Mucosa of descending colon (tissue), 3 donors: Measurements from ENCODE around the gene SAE1. TPM values are rescaled to one million over a fixed set of nuclear protein-coding genes. Genes with fewer than 3 reads are reported as not detected.

Source experiments
- ATAC-seq: fragments of 200-7000 bp; cut with Tn5 transposase; one replicate; pipeline ENCODE4 v1.9.1; 2020; ENCODE audit warnings: mild to moderate bottlenecking, moderate library complexity
- DNase-seq, 3 donors: peaks; one replicate each; pipeline ENCODE4 v3.0.0-alpha.2; 2020
- H3K36me3 ChIP-seq: fragments of 200-600 bp; one replicate; pipeline ENCODE4 v1.8.0; 2021; ENCODE audit warnings: low read depth, mild to moderate bottlenecking
- H3K4me1 ChIP-seq: fragments of 200-600 bp; one replicate; pipeline ENCODE4 v1.8.0; 2021; ENCODE audit warnings: low read depth, mild to moderate bottlenecking
- H3K4me3 ChIP-seq: fragments of 200-600 bp; one replicate; pipeline ENCODE4 v1.8.0; 2021; ENCODE audit warnings: mild to moderate bottlenecking
- H3K9me3 ChIP-seq: fragments of 200-600 bp; one replicate; pipeline ENCODE4 v1.8.0; 2021; ENCODE audit warnings: mild to moderate bottlenecking
- CTCF ChIP-seq: fragments of 200-600 bp; IDR thresholded peaks from one replicate; pipeline ENCODE4 v1.8.0; 2022; ENCODE audit warnings: antibody characterized with exemption, mild to moderate bottlenecking
- intact Hi-C, 2 donors: fragments of 100-400 bp; cut with DNase I in 1 of 2; cut with micrococcal nuclease in 1 of 2; formaldehyde crosslinking; loops; one replicate each; pipeline versions ENCODE4 v1.11.0 to v1.11.1; 2022; cut with DNase I, micrococcal nuclease
- total RNA-seq, 3 donors: library from RNA; stranded (reverse); fragmentation: NEBNext Ultra II Directional in 2 of 3; extraction: Animal tissue kit (Norgen Biotek cat#: 25700) in 2 of 3; gene quantifications; one replicate each; pipeline versions ENCODE4 v1.2.1 to v1.2.4, GENCODE V29; 2021 to 2023
- donor health status: DM: no; HTN: no; CAD: no; lungs with moderate emphysema.
- donor health status: DM: no; HTN: no; CAD: no.
- donor health status: DM: no; HTN: yes; CAD: no.

SAE1 gene
- total RNA-seq, 3 donors from 2014 or later, result 41.7 to 133 (median 66.4) TPM

GRCh38 chr19:47111006-47111621 lies 19.5 kb upstream of the SAE1 start:
- DNase-seq (peak; percentile 49 to 65 (median 64)), ATAC-seq (no peak)
- no peak for TF ChIP-seq CTCF
- H3K9me3 ChIP-seq, result no peaks in the 10 kb centered on the region
- intact Hi-C loops, result no loop called here
- H3K36me3 ChIP-seq, result no peaks in the 10 kb centered on the region
- peak overlapping the region; percentile 92 for H3K4me3 ChIP-seq
- H3K4me1 ChIP-seq, result peaks cover 25% of the 10 kb centered on the region

GRCh38 chr19:47111682-47112165 lies 18.9 kb upstream of the SAE1 start:
- H3K4me3 ChIP-seq, result peak overlapping the region; percentile 92
- intact Hi-C loops, result no loop called here

GRCh38 chr19:47112166-47112996 lies 18.3 kb upstream of the SAE1 start:
- no peak for TF ChIP-seq CTCF
- Histone ChIP-seq H3K36me3 (no peaks in the 10 kb centered on the region), H3K4me1 (peaks cover 16% of the 10 kb centered on the region), H3K4me3 (peak overlapping the region; percentile 92), H3K9me3 (no peaks in the 10 kb centered on the region)
- intact Hi-C loops, result no loop called here
- DNase-seq, result peak; percentile 88 to 95 (median 90)
- ATAC-seq, result peak; percentile 70

More at GRCh38 chr19:47111682-47112165, 18.9 kb upstream of the SAE1 start:
- DNase-seq (no peak), ATAC-seq (no peak)
- Histone ChIP-seq H3K36me3 (no peaks in the 10 kb centered on the region), H3K9me3 (no peaks in the 10 kb centered on the region), H3K4me1 (peaks cover 22% of the 10 kb centered on the region)
- TF ChIP-seq CTCF, result no peak

GRCh38 chr19:47112997-47113849 lies 17.4 kb upstream of the SAE1 start, which contains the start of gene ZC3H4:
Gene ZC3H4 (minus strand): TSS chr19:47113776. CDS start chr19:47112584, 1,192 bp downstream.
- H3K4me1 ChIP-seq, result peaks cover 9% of the 10 kb centered on the region
- intact Hi-C loops, result no loop called here
- DNase-seq (peak; percentile 98 to 100 (median 100)), ATAC-seq (peak; percentile 90)
- no peak for TF ChIP-seq CTCF
- no peaks in the 10 kb centered on the region for H3K9me3 ChIP-seq
- H3K36me3 ChIP-seq, result no peaks in the 10 kb centered on the region
- peak within 1 kb of the TSS; percentile 92 for H3K4me3 ChIP-seq
